NCI-H524 treated with DMSO at 0.1 percent for 48 hours (cell line): Measurements from ENCODE around the gene LMOD2.

Experiments
- DNase-seq: peaks from one replicate; lab custom pipeline; 2025; lab: John Stamatoyannopoulos, UW

LMOD2 gene

DNA sequence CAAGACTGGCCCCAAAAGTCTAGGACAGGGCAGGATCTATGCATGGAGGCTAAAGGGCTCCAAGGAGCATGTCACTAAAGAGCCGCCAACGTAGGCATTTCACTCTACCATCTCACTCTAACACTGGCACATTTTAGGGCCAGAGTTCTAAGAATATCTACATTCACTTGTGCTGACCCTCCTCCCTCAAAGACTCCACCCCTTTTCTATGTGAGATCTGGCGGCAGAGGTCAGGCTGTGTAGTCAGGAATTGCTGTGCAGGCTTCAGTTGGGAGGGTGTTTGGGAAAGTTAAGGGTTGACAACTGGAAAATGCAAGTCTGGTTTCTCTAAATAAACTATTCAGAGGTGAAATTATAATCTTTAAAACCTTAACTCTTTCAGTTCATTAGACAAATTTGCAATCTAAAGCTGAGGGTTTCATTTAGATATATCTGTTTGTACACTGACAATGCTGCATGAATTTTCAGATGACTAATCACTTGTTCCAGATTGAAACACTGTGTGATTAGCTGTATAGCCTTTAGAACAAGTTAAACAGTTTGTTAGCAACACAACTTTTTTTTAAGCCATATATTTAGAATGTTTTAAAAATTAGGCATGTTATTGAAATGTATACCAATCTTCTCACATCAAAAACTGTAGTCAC, 18.2 kb downstream of the LMOD2 start:
- no peak for DNase-seq

- DNase-seq: no peak
Observed at GRCh38 chr7:123674399-123675180, 18.9 kb downstream of the LMOD2 start.

DNA sequence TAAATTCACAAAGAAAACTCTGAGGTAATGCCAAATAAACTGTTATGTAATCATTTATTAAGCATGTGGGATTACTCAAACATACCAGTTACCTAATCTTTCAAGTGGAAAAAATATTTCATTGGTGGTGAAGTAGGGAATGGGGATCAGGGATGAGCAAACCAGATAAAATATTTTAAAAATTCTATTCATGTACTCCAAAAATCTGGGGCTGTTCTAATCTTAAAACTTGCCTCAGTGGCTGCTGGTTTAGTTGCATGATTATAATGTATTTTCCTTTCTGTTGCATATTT, 19.5 kb downstream of the LMOD2 start:
- no peak for DNase-seq

- no peak for DNase-seq
Observed at GRCh38 chr7:123677061-123677715, 21.5 kb downstream of the LMOD2 start.

DNA sequence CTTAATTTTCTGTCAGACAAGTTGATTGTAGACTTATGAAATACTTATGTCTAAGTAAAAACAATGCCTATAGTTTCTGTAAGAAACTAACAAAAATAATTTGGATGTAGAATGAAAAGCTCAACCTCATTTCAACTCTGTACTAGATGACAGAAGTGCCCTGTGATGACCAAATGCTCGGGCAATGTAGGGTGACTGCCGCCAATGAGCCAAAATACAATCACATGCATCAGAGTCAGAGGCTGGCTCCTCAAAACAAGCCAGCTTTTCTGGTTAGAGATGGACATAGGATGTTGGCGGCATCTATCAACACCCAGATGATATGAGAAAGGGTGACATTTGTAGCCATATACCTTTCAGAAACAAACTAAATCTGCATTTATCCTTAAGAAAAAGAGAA, 23.9 kb downstream of the LMOD2 start:
- DNase-seq: no peak

DNA sequence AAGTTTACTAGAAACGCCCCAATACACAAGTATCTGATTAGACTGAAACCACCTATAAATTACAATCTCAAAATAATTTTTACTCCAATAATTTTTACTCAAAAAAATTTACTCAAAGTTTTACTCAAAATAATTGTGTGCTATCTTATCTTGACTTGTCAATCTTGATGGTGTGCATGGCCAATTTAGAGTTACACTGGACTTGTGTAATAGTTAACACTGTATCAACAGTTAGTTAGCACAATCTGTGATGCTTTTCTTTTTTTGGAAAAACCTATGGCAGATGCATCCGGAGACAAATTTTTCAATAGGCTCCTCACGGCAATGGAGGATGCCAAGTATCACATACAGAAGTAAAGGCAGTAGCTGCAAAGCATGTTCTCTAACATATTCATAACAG, 24.9 kb downstream of the LMOD2 start:
- no peak for DNase-seq

DNA sequence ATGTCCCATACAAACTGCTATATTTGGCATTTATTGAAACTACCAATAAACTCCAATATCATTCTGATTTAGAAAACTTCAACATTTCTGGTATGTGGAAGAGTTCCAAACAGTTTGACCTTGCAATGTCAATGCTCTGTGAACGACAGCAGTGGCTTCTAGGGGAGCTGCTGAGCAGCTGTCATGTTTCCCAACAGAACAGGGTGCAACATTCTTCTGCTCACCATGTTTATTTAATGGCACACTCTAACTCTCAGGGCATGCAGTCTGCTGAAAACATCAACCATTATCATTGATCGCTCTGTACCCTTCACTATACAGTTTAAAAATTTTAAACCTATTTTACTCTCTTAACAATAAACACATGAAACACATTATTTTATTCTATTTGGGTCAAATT, 25.9 kb downstream of the LMOD2 start:
- no peak for DNase-seq

DNA sequence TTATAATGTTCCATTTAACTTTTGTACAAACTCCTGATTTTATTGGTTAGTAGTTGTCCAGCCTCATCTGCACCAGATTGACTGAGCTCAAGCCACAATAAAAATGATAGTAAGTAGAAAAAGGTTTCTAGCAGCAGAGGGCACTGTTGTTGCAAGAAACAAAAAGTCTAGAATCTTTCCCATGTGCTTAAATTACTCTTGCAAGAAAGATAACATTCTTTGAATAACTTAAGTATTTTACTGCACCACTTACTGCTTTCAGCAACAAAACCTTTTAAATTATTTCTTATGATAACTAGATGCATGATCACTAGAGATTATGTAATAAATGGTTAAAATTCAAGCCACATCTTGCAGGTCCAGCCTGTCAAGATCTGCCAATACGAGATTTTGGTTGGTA, 27.0 kb downstream of the LMOD2 start:
- no peak for DNase-seq

- DNase-seq: no peak
Observed at GRCh38 chr7:123687161-123687560, 31.5 kb downstream of the LMOD2 start.

- no peak for DNase-seq
Observed at GRCh38 chr7:123687727-123688126, 32.1 kb downstream of the LMOD2 start.

DNA sequence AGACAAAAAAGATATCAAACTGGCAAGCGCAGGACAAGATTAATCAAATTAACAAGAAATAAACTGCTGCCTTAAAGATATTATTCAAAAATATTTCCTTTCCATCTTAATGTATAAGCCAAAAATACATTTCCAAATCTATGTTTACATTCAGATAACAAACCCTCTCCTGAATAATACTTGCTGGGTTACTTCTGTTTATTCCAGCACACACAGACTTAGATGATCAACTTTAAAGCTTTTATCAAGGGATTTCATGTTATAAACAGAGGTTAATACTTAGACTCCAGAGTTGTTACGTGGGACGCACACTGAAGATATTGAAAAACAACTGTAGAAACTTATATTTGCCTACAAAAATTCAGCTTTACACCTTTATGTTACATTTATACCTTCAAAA, 33.6 kb downstream of the LMOD2 start:
- no peak for DNase-seq

- no peak for DNase-seq
Observed at GRCh38 chr7:123690550-123690949, 34.9 kb downstream of the LMOD2 start.

- DNase-seq: no peak
Observed at GRCh38 chr7:123692471-123692877, 36.8 kb downstream of the LMOD2 start.

DNA sequence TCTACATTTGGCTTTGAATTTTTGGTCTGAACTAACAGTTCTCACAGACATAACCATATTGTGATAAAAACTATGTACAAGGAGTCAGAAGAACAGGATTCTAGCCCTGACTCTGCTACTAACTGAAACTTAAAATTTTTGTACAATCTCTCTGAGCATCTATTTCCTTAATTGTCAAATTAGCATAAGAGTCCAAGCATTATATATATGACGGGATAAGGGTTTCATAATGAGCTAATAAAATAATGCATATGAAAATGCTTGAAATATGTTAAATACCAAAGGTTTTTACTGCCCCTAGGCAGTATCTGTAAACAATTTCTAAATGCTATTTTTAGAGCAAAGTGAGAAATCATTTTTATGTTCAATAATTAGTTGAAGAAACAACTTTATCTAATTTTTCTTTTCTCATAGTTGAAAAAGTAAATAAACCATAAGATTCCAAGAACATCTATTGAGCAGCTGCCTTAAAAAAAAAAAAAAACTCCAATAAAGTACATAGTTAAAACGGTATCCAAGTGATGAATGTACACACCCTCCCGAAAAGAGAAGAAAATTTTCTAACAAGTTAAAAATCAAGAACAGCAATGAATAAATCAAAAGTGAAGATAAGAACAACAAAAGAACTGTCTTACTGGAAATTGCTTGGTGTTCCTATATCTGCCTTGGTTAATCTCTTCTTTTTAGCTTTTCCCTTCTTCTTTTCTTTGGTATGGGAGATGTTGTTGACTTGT, 40.4 kb downstream of the LMOD2 start:
- DNase-seq: no peak

- DNase-seq: no peak
Observed at GRCh38 chr7:123705211-123705901, 49.7 kb downstream of the LMOD2 start.

DNA sequence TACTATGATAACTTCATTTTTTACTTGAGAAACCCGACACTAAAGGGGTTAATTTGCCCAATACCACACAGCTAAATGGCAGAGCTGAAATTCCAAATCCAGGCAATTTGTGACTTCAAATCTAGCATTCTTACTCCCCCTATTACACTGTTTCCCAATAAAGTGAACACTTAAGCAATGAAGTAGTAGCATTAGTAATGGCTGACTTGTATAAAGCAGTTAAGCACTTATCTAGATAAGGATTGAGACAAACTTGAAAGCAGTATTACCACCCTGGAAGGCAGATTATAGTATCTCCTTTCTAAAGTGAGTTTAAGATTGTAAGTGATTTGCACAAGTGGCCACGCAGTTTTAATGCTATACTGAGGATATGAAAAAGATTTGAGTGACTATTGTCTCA, 53.9 kb downstream of the LMOD2 start:
- DNase-seq: no peak

DNA sequence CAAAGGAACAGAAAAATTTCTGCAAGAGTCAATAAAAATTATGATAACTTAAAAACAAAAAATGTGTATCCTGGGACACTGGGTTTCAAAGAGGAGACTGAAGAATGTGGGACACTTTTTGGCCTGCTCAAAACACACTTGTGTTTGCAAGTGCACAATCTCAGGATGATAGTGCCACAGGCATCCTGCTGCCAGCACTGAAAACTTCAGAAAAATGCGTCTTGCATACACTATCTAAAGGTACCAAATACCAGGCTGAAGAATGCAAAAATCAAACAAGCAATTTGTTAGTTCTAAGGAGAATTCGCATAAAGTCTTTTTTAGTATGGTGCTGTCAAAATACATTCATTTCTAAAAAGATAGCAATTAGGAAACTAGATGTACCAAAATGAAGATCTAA, 55.0 kb downstream of the LMOD2 start:
- no peak for DNase-seq

GRCh38 chr7:123711832-123712293, 56.2 kb downstream of the LMOD2 start:
- no peak for DNase-seq

DNA sequence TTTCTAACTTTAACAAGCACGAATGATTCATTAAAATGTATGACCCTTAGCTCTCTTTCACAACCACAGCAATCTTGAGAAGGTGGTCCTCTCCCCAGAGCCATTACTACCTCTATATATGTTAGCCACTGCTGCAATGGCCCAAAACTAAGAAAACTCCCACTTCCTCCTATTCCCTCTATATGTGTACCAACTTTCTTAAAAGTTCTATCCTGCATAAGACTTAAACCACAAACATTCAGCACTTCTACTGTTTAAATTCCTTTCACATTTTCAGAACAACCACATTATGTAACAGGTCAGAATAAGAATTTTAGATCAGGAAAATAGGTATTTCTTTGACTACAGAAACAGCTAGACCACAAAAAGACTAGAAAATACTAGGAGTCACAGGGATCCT, 57.0 kb downstream of the LMOD2 start:
- DNase-seq: no peak
